ENCODE data around the gene LEKR1. TPM values are rescaled to one million over a fixed set of nuclear protein-coding genes. Genes with fewer than 3 reads are reported as not detected.
A peak's percentile ranks its signal among the peaks of the same experiment; 100 is the strongest.

Gene LEKR1
- total and polyA plus RNA-seq, 2 experiments from 2014 or later = 0.77 to 0.91 TPM

DNA sequence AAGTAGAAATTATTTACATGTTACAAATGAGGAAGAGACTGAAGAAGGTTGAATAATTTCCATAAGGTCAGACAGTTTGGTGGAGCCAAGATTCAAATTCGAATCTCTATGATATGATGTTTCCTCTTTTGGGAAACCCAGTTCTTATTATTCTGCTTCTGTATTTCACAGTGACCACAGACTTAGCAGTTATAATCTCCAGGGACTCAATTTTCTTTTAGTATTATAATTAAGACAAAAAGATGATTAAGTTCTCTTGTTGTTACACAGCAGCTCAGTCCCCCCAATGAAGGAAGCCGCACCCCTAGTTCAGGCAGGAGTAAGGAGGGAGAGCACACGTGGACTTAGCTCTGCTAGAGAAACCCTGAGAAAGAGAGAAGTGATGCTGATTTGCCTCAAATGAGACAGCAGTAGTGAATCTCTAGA is 203.2 kb downstream of the LEKR1 start:
- no peaks in the 10 kb centered on the region for H3K36me3 ChIP-seq
- H3K27ac ChIP-seq = no peak overlapping the region
- H3K4me3 ChIP-seq = no peak overlapping the region
- H3K9me3 ChIP-seq (ENCODE audit: low read depth) = no peaks in the 10 kb centered on the region
- DNase-seq (ENCODE audit: low read depth in 1 of 2, low spot score in 1 of 2) = no peak
- TF ChIP-seq, protein P1, sequence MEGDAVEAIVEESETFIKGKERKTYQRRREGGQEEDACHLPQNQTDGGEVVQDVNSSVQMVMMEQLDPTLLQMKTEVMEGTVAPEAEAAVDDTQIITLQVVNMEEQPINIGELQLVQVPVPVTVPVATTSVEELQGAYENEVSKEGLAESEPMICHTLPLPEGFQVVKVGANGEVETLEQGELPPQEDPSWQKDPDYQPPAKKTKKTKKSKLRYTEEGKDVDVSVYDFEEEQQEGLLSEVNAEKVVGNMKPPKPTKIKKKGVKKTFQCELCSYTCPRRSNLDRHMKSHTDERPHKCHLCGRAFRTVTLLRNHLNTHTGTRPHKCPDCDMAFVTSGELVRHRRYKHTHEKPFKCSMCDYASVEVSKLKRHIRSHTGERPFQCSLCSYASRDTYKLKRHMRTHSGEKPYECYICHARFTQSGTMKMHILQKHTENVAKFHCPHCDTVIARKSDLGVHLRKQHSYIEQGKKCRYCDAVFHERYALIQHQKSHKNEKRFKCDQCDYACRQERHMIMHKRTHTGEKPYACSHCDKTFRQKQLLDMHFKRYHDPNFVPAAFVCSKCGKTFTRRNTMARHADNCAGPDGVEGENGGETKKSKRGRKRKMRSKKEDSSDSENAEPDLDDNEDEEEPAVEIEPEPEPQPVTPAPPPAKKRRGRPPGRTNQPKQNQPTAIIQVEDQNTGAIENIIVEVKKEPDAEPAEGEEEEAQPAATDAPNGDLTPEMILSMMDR (IDR thresholded peaks at IDR 0.05; ENCODE audit: low read depth, low read length) = no peak
- H3K4me1 ChIP-seq (ENCODE audit: low read depth) = no peaks in the 10 kb centered on the region
- H3K27me3 ChIP-seq = no peaks in the 10 kb centered on the region

DNA sequence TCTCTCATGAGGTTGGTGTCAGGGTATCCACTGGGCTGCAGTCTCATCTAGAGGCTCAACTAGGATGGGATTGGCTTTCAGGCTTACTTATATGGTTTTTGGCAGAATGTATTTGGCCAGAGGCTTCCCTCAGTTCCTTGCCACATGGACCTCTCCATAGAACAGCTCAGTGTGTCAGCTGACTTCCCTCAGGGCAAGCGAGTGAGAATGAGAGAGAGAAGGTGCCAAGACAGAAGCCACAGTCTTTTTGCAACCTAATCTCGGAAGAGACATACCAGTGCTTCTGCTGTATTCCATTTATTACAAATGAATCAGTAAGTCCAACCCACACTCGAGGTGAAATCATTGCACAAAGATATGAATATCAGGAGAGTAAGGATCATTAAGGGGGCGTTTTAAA is 204.6 kb downstream of the LEKR1 start:
- Histone ChIP-seq H3K4me3 (no peak overlapping the region), H3K27ac (no peak overlapping the region), H3K4me1 (ENCODE audit: low read depth) (no peaks in the 10 kb centered on the region), H3K9me3 (ENCODE audit: low read depth) (no peaks in the 10 kb centered on the region), H3K36me3 (no peaks in the 10 kb centered on the region), H3K27me3 (no peaks in the 10 kb centered on the region)
- DNase-seq (ENCODE audit: low read depth in 1 of 2, low spot score in 1 of 2) = peak in 1 of 2 donors; percentile 8
- TF ChIP-seq, protein P1 (IDR thresholded peaks at IDR 0.05; ENCODE audit: low read depth, low read length) = no peak

DNA sequence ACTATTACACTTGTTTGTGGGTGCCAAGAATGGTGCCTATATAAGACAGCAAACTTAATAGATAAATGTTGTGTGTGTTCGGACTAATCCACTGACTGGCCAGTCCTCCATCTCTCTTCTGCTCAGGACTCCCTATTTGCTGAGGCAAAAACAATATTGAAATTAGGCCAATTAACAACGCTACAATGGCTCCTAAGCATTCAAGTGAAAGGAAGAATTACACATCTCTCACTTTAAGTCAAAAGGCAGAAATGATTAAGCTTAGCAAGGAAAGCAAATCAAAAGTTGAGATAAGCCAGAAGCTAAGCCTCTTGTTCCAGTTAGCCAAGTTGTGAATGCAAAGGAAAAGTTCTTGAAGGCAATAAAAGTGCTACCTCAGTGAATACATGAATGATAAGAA is 206.8 kb downstream of the LEKR1 start:
- no peak for DNase-seq (ENCODE audit: low read depth in 1 of 2, low spot score in 1 of 2)
- Histone ChIP-seq H3K4me1 (ENCODE audit: low read depth) (no peaks in the 10 kb centered on the region), H3K9me3 (ENCODE audit: low read depth) (no peaks in the 10 kb centered on the region)

DNA sequence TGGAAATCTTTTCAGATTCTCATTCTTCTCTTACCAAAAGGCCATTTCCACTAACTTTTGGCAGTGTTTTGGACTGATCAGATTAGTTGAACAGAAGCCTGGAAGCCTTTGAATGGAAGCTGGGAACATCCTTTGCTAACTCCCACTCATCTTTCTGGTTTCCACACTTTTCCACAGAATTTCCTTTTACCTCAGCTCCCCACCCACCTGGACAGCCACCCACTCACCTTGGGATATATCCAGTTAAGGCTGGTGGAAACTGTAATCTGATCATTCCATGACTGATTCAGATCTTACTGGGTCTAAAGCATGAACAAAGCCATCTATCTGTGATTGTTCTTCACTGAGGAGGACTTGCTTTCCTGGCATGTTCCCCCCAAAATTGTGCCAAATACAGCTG is 214.3 kb downstream of the LEKR1 start:
- H3K9me3 ChIP-seq (ENCODE audit: low read depth) = no peaks in the 10 kb centered on the region
- H3K4me1 ChIP-seq (ENCODE audit: low read depth) = peaks cover 4% of the 10 kb centered on the region
- no peak overlapping the region for H3K4me3 ChIP-seq
- no peaks in the 10 kb centered on the region for H3K27me3 ChIP-seq
- H3K36me3 ChIP-seq = no peaks in the 10 kb centered on the region
- H3K27ac ChIP-seq = no peak overlapping the region
- no peak for DNase-seq (ENCODE audit: low read depth in 1 of 2, low spot score in 1 of 2)
- TF ChIP-seq, protein P1 (IDR thresholded peaks at IDR 0.05; ENCODE audit: low read depth, low read length) = no peak

More for the DNA sequence above, 206.8 kb downstream of the LEKR1 start:
- no peak overlapping the region for H3K27ac ChIP-seq
- no peaks in the 10 kb centered on the region for H3K36me3 ChIP-seq
- no peak overlapping the region for H3K4me3 ChIP-seq
- H3K27me3 ChIP-seq = no peaks in the 10 kb centered on the region
- TF ChIP-seq, protein P1 (IDR thresholded peaks at IDR 0.05; ENCODE audit: low read depth, low read length) = no peak

DNA sequence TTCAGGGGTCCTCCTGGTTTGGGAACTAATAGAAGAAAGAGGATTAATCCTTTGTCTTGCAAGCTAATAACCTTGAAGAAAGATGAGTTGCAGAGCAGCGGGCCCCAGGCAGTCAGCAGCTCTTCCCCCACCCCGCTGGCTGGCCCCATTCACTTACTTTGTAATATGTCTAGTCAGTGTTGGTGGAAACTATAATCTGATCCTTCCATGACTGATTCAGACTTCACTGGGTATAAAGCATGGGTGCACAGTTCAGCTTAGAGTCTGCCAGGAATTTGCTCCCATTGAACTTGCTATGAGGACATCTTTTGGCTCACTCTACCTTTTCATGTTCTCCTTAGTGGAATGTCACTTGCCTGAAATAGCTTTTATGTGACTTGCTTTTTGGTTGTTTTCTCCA is 216.1 kb downstream of the LEKR1 start:
- no peaks in the 10 kb centered on the region for H3K9me3 ChIP-seq (ENCODE audit: low read depth)
- H3K27me3 ChIP-seq = no peaks in the 10 kb centered on the region
- H3K4me1 ChIP-seq (ENCODE audit: low read depth) = peaks cover 4% of the 10 kb centered on the region
- H3K4me3 ChIP-seq = no peak overlapping the region
- H3K27ac ChIP-seq = no peak overlapping the region
- DNase-seq (ENCODE audit: low read depth in 1 of 2, low spot score in 1 of 2) = no peak
- TF ChIP-seq, protein P1 (IDR thresholded peaks at IDR 0.05; ENCODE audit: low read depth, low read length) = no peak
- no peaks in the 10 kb centered on the region for H3K36me3 ChIP-seq

DNA sequence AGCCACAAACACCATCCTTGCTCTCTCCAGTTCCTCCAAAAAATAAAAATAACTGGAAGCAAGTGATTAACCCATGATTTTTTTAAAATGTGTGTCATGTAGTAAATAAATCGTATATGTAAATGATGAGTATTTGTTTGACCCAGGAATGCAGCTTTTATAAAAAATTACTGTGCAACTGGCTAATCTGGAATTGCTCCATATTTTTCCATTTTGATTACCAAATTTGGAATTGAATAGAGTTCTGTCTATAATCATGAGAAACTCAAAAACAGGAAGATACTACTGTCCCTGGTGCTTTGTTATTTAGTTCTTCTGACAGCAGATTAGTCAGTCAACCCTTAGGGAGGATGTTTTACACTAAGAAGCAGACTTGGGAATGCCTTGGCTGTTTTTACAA is 217.6 kb downstream of the LEKR1 start:
- DNase-seq (ENCODE audit: low read depth in 1 of 2, low spot score in 1 of 2) = no peak
- Histone ChIP-seq H3K27ac (no peak overlapping the region), H3K36me3 (no peaks in the 10 kb centered on the region)

More for the DNA sequence above, 217.6 kb downstream of the LEKR1 start:
- Histone ChIP-seq H3K4me3 (no peak overlapping the region), H3K27me3 (no peaks in the 10 kb centered on the region), H3K9me3 (ENCODE audit: low read depth) (no peaks in the 10 kb centered on the region), H3K4me1 (ENCODE audit: low read depth) (peaks cover 4% of the 10 kb centered on the region)
- TF ChIP-seq, protein P1 (IDR thresholded peaks at IDR 0.05; ENCODE audit: low read depth, low read length) = no peak

All from cardiac muscle cell (in vitro differentiated cells and primary cell).